ENCODE measurements around the gene SSBP4. TPM values are rescaled to one million over a fixed set of nuclear protein-coding genes. Genes with fewer than 3 reads are reported as not detected.

Gene SSBP4
- total and polyA plus RNA-seq, 9 of the 15 experiments (the other 6 are each of a cell fraction or from before 2014, with no cell fraction given) = 1.1 to 189 (median 39.0) TPM

DNA sequence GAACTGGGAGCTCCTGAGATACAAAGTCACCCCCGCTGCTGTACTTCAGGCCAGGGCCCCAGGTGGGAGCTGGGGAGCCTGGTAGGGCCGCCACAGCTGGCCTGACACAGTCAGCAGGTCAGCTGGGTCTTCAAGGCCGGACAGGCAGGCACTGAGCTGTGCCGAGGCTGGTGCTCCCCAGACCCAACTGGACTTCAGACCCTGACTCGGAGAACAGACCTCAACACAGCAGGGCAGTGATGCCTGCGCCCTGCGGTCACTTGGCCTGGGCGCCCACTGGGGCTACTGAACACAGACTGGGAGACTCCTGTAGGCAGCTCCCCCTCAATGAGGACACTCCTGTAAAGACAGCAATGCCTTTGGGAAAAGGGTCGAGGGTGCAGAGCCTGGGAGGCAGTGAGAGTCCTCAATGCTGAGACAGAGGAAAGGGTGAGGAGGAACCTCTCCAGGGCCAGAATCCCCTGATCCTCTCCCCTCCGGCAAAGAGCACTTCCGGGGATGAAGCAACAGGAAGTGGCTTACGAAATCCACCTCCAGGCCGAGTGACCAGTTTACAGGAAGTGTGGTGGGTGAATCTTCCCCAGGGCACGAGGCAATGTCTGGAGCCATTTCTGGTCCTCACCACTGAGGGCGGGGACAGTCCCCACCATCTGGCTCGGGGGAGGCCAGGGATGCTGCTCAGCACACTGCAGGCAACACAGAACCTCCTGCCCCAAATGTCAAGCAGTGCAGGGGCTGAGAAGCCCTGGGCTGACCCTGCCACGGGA, 59.5 kb downstream of the SSBP4 start (continued):
- TF ChIP-seq ATF7 (IDR thresholded peaks at IDR 0.05) = 0 out of 2 replicates have a peak, but pooled peaks have one; percentile 27
- TF ChIP-seq, protein P1, sequence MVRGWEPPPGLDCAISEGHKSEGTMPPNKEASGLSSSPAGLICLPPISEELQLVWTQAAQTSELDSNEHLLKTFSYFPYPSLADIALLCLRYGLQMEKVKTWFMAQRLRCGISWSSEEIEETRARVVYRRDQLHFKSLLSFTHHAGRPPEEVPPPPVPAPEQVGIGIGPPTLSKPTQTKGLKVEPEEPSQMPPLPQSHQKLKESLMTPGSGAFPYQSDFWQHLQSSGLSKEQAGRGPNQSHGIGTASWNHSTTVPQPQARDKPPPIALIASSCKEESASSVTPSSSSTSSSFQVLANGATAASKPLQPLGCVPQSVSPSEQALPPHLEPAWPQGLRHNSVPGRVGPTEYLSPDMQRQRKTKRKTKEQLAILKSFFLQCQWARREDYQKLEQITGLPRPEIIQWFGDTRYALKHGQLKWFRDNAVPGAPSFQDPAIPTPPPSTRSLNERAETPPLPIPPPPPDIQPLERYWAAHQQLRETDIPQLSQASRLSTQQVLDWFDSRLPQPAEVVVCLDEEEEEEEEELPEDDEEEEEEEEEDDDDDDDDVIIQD (CRISPR knock-in tag; IDR thresholded peaks at IDR 0.05) = no peak
- TF ChIP-seq JUN (IDR thresholded peaks at IDR 0.05; ENCODE audit: borderline replicate concordance, low read depth, low read length) = 0 out of 2 replicates have a peak, but pooled peaks have one; percentile 40
- TF ChIP-seq JUN (CRISPR knock-in tag; IDR thresholded peaks at IDR 0.05; ENCODE audit: borderline replicate concordance) = no peak
- TF ChIP-seq FOXJ3 (CRISPR knock-in tag; IDR thresholded peaks at IDR 0.05) = no peak
- TF ChIP-seq WHSC1 (IDR thresholded peaks at IDR 0.05; ENCODE audit: low read length) = no peak
- no peak for TF ChIP-seq CREBBP (IDR thresholded peaks at IDR 0.05; ENCODE audit: low read depth, low read length)

DNA sequence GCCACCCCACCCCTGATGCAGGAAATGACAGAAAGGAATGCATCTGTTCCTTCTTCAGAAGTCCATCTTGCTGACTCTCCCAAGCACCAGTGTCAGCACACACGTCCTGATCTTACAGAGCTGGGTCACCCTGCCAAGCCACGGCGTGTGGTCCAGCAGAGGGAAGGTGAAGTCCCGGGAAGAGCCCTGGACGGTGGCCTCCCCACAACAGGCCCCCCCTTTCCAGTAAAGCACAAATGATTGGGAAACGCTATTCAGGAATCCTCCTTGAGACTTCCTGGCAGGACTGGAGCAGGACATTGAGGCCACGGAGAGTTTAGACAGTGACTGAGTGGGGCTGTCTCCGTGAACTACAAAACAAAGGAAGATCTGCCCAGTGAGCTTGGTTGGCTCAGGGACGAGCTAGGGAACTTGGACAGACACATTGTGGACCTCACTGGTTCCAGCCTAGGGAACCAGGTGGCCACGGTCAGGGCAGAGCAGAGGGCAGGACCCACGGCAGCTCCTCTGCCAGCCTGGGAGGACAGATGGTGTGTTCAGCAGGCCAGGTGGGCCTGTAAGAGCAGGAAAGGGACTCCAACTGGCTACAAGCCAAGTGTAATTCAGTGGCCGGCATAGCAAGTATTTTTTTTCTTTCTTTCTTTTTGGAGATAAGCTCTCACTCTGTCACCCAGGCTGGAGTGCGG, 61.0 kb downstream of the SSBP4 start:
- DNase-seq (ENCODE audit: extremely low read depth in 1 of 4, low spot score in 3 of 4) = peak in 1 of 4 experiments; percentile 45
- CTCF ChIA-PET (ENCODE audit: low intra/inter-chr PET ratio) = no interaction called here
- peak overlapping the region; percentile 30; the same call in 2 of the 3 replicates for H3K27ac ChIP-seq (ENCODE audit: extremely low read depth, low read depth, low read length)
- H3K36me3 ChIP-seq (ENCODE audit: control insufficient read depth, insufficient read depth, low read length) = no peaks in the 10 kb centered on the region; the same call in 2 of the 3 replicates
- no peaks in the 10 kb centered on the region for H3K9me3 ChIP-seq (replicated peaks; ENCODE audit: control insufficient read depth, insufficient read depth, low read depth, low read length)
- ATAC-seq = no peak
- peaks cover 52 to 68% of the 10 kb centered on the region in 2 experiments for H3K4me1 ChIP-seq (replicated peaks in 1 of 2; ENCODE audit: control insufficient read depth in 2 of 2, insufficient read depth in 2 of 2, low read length in 2 of 2)
- intact Hi-C loops (cut with micrococcal nuclease) = no loop called here
- H3K27me3 ChIP-seq (ENCODE audit: control insufficient read depth in 2 of 2, insufficient read depth in 2 of 2, low read length in 2 of 2) = no peaks in the 10 kb centered on the region
- WGBS (ENCODE audit: insufficient coverage, low coverage, missing lambda C conversion rate) = 60% methylated on average over 13 of the region's 13 CpGs
- POLR2A ChIA-PET = interaction anchor here (0.5 to 1.0 kb wide), 7 partner anchors 9 to 376 kb away, joined by 3 read pairs; no protein-coding TSS in a partner anchor
- no peak for FAIRE-seq
- H3K79me2 ChIP-seq (ENCODE audit: control insufficient read depth, insufficient read depth, low read length) = peaks cover 97% of the 10 kb centered on the region
- no peak overlapping the region for H3K4me3 ChIP-seq
- no peak overlapping the region for H3K4me2 ChIP-seq (ENCODE audit: insufficient read depth, low read length)
- in situ Hi-C loops (cut with MboI) = no loop called here
- no peak overlapping the region for H2AFZ ChIP-seq (ENCODE audit: low read depth, low read length)
- no TSS peak for BruUV-seq (replicated peaks)
- H3K9ac ChIP-seq (ENCODE audit: insufficient read depth in 1 of 2, low read depth in 2 of 2, low read length in 2 of 2) = peak overlapping the region in 1 of 2 experiments; percentile 88; a peak in 2 of 4 replicates
- H3K9me1 ChIP-seq (ENCODE audit: control insufficient read depth, insufficient read depth, low read length) = peaks cover 11% of the 10 kb centered on the region
- TF ChIP-seq ZNF24 (IDR thresholded peaks at IDR 0.05) (no peak), ZNF384 (IDR thresholded peaks at IDR 0.05; ENCODE audit: low read depth, low read length) (0 out of 2 replicates have a peak, but pooled peaks have one; percentile 21), NFYB (IDR thresholded peaks at IDR 0.05; ENCODE audit: extremely low read depth, insufficient read length) (no peak), NFIC (IDR thresholded peaks at IDR 0.05) (peak; percentile 92)
- peaks cover 51% of the 10 kb centered on the region for H4K20me1 ChIP-seq (replicated peaks; ENCODE audit: control insufficient read depth, insufficient read depth, low read length)

All from K562 (cell line).